Activated naive CD4-positive, alpha-beta T cell treated with anti-CD3 and anti-CD28 coated beads, Interleukin-2, amount 50 U/mL, for 24 hours (primary cell): Measurements from ENCODE around the gene IRF4.

ENCODE experiments used
- H3K27ac Mint-ChIP-seq: one replicate; pipeline ENCODE4 v1.8.0; 2021; ENCODE audit warnings: mild to moderate bottlenecking, mixed read lengths
- H3K27me3 Mint-ChIP-seq: one replicate; pipeline ENCODE4 v1.8.0; 2021; ENCODE audit warnings: mixed read lengths
- H3K36me3 Mint-ChIP-seq: one replicate; pipeline ENCODE4 v1.8.0; 2021; ENCODE audit warnings: mixed read lengths
- H3K4me1 Mint-ChIP-seq: one replicate; pipeline ENCODE4 v1.8.0; 2021; ENCODE audit warnings: mixed read lengths
- H3K4me3 Mint-ChIP-seq: one replicate; pipeline ENCODE4 v1.8.0; 2021; ENCODE audit warnings: mild to moderate bottlenecking, mixed read lengths
- H3K9me3 Mint-ChIP-seq: one replicate; pipeline ENCODE4 v1.8.0; 2021; ENCODE audit warnings: mixed read lengths

IRF4 gene

GRCh38 chr6:455835-456234, 64.3 kb downstream of the IRF4 start:
- no peaks in the 10 kb centered on the region for H3K27me3 Mint-ChIP-seq
- H3K4me3 Mint-ChIP-seq: no peak overlapping the region
- H3K27ac Mint-ChIP-seq: no peak overlapping the region
- no peaks in the 10 kb centered on the region for H3K36me3 Mint-ChIP-seq
- no peaks in the 10 kb centered on the region for H3K9me3 Mint-ChIP-seq
- peaks cover 41% of the 10 kb centered on the region for H3K4me1 Mint-ChIP-seq

- no peaks in the 10 kb centered on the region for H3K27me3 Mint-ChIP-seq
- no peak overlapping the region for H3K27ac Mint-ChIP-seq
- H3K36me3 Mint-ChIP-seq: no peaks in the 10 kb centered on the region
- H3K9me3 Mint-ChIP-seq: no peaks in the 10 kb centered on the region
- H3K4me1 Mint-ChIP-seq: peaks cover 45% of the 10 kb centered on the region
- H3K4me3 Mint-ChIP-seq: no peak overlapping the region
Measured at GRCh38 chr6:456358-456867, 64.9 kb downstream of the IRF4 start.

- Mint-ChIP-seq H3K4me3 (no peak overlapping the region), H3K27ac (peak overlapping the region; percentile 85), H3K9me3 (no peaks in the 10 kb centered on the region), H3K27me3 (no peaks in the 10 kb centered on the region), H3K36me3 (no peaks in the 10 kb centered on the region), H3K4me1 (peaks cover 45% of the 10 kb centered on the region)
Measured at GRCh38 chr6:456887-457286, 65.3 kb downstream of the IRF4 start.
